NB4 (cell line): ENCODE measurements around the gene LRR1.

ENCODE experiments used
- DNase-seq: peaks from one replicate; pipeline ENCODE4 v3.0.0; 2010; ENCODE audit warnings: low read depth
- H3K4me3 ChIP-seq: one replicate; pipeline ENCODE4 v1.5.1; 2011; ENCODE audit warnings: mild to moderate bottlenecking, low read depth, low read length, moderate library complexity
- MYC ChIP-seq: IDR thresholded peaks from 2 replicates; pipeline ENCODE4 v1.6.1; 2011; ENCODE audit warnings: low read depth, low read length
- POLR2A ChIP-seq: IDR thresholded peaks from 2 replicates; pipeline ENCODE4 v1.6.1; 2011; ENCODE audit warnings: mild to moderate bottlenecking; ENCODE audit not compliant: insufficient read length; ENCODE audit errors: extremely low read depth
- TF ChIP-seq, protein P1 (sequence below): IDR thresholded peaks from 2 replicates; pipeline ENCODE4 v1.6.1; 2011; ENCODE audit warnings: low read depth, low read length
- TF ChIP-seq, protein P2 (sequence below): IDR thresholded peaks from one replicate; pipeline ENCODE4 v1.5.1; 2012; ENCODE audit warnings: low read depth, low read length

LRR1 gene

DNA sequence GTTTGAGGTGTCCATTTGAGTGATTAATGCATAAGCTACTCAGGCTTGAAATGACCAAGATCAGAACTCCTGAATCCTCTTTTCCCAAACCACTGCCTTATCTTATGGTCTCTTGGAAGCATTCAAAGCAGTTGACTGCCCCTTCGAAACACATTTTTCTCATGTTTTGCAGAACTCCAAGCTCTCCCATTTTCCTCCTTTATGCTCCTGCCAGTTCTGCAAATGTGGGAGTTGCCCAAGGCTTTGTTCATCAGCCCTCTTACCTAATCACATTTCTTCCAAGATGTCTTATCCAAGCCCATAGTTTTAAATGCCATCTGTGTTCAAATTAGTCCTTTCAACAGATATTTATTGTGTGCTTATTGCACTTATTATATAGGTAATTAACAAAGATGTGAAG, 38.1 kb downstream of the LRR1 start:
- TF ChIP-seq, protein P1, sequence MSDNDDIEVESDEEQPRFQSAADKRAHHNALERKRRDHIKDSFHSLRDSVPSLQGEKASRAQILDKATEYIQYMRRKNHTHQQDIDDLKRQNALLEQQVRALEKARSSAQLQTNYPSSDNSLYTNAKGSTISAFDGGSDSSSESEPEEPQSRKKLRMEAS: no peak
- TF ChIP-seq, protein P2, sequence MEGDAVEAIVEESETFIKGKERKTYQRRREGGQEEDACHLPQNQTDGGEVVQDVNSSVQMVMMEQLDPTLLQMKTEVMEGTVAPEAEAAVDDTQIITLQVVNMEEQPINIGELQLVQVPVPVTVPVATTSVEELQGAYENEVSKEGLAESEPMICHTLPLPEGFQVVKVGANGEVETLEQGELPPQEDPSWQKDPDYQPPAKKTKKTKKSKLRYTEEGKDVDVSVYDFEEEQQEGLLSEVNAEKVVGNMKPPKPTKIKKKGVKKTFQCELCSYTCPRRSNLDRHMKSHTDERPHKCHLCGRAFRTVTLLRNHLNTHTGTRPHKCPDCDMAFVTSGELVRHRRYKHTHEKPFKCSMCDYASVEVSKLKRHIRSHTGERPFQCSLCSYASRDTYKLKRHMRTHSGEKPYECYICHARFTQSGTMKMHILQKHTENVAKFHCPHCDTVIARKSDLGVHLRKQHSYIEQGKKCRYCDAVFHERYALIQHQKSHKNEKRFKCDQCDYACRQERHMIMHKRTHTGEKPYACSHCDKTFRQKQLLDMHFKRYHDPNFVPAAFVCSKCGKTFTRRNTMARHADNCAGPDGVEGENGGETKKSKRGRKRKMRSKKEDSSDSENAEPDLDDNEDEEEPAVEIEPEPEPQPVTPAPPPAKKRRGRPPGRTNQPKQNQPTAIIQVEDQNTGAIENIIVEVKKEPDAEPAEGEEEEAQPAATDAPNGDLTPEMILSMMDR: no peak
- TF ChIP-seq MYC (no peak), POLR2A (no peak)

DNA sequence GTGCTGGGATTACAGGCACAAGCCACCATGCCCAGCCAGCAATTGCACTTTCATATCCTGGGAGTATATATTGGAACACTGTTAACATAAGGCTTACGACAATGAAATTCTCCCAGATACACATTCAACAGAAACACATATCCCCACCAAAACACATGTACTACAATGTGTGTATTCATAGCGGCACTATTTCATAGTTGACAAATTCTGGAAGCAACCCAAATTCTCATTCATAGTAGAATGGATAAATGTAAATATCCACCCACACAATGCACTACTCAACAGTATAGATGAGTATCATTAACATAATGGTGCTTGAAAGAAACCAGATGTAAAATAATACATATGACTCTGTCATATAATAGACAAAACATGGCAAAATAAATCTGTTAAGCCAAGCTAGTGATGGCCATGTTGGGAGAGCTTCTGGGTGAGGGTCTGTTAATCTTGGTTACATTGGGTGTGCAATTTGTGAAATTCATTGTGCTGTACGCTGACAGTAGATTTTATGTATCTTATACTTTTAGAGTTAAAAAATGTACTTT, 38.9 kb downstream of the LRR1 start:
- TF ChIP-seq POLR2A (no peak), MYC (no peak)
- TF ChIP-seq, protein P1: no peak
- TF ChIP-seq, protein P2: no peak
- no peak overlapping the region for H3K4me3 ChIP-seq
- DNase-seq: no peak

More for the DNA sequence above, 38.1 kb downstream of the LRR1 start:
- no peak overlapping the region for H3K4me3 ChIP-seq
- no peak for DNase-seq

DNA sequence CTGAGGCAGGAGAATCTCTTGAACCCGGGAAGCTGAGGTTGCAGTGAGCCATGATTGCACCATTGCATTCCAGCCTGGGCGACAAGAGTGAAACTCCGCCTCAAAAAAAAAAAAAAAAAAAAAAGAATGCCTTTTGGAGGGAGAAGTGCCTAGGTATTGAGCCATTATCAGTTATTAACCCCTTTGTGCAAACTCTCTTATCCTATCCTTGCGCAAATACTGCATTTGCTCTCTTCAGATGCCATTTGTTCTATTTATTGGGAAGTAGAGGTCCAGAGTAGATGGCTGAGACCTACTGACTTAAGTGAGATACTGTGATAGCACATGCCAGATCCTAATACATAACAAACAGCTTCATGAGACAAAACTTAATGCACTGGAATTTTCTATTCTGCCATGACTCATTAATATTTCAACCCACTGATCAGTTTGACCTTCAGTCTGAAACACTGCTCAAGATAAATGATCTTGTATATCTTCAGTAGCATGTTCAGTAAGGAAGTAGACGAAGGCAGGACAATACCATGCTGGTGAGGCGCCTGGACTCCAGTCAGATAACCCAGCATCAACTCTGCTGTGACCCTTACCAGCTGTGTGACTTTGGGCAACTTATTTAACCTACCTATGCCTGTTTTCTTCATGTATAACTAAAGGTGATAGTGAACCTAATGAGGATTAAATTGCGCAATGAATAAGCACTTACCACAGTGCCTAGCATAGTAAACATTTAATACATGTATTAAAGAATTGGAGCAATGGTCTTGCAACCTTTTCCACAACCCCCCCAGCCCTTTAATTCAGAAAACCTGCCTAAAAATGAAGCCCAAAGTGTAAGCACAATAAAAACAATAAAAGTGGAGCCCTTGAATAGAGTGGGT, 42.0 kb downstream of the LRR1 start:
- DNase-seq: no peak
- H3K4me3 ChIP-seq: no peak overlapping the region
- TF ChIP-seq, protein P1: no peak
- TF ChIP-seq MYC: no peak
- TF ChIP-seq, protein P2: no peak
- no peak for TF ChIP-seq POLR2A

DNA sequence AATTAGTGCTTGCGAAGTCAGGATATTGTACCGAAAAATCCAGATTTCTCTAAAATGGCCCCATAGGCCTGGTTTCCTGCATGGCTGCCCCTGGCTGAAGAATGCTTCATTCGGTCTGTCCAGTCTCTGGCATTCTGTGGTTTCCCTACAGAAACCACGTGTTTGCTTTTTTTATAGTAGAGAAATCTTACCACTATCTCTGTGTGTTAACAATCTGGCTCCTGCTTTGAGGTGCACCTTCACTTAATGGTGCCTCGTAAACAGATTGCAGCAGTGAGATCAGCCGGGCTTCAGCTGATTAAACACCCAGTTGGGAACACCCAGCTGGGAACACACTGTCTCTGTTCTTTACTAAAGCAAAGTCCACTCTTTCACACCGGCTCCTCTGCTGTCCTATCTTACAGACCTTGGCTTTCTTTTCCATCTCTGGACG, 43.0 kb downstream of the LRR1 start:
- no peak overlapping the region for H3K4me3 ChIP-seq
- no peak for DNase-seq
- TF ChIP-seq, protein P1: peak; percentile 69; the same call in 1 of the 2 replicates
- TF ChIP-seq POLR2A: no peak
- TF ChIP-seq MYC: no peak
- TF ChIP-seq, protein P2: no peak

DNA sequence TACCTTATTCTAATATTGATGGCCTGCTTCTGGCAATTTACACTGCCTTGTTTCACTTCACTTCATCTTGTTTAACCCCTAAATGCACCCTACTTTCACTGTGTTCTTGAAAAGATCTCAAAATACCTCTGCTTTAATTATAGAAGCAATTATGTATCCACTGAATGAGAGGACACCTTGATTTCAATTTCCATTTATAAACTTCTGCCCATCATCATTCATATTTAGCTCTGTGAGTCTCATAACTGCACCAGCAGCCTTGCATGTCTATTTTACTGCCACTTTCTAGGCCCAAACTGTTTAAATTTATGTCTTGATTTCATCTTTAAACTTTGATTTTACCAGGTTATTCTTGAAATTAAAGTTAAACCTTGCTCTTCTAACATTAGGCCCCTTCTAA, 43.4 kb downstream of the LRR1 start:
- DNase-seq: no peak
- TF ChIP-seq, protein P2: no peak
- TF ChIP-seq, protein P1: no peak
- TF ChIP-seq POLR2A (no peak), MYC (no peak)
- no peak overlapping the region for H3K4me3 ChIP-seq
